SK-N-DZ (cell line): Measurements from ENCODE around the gene NTM.

ENCODE experiments used
- DNase-seq: peaks from one replicate; pipeline ENCODE4 v3.0.0-alpha.2; 2015; ENCODE audit warnings: low spot score

Gene NTM

DNA sequence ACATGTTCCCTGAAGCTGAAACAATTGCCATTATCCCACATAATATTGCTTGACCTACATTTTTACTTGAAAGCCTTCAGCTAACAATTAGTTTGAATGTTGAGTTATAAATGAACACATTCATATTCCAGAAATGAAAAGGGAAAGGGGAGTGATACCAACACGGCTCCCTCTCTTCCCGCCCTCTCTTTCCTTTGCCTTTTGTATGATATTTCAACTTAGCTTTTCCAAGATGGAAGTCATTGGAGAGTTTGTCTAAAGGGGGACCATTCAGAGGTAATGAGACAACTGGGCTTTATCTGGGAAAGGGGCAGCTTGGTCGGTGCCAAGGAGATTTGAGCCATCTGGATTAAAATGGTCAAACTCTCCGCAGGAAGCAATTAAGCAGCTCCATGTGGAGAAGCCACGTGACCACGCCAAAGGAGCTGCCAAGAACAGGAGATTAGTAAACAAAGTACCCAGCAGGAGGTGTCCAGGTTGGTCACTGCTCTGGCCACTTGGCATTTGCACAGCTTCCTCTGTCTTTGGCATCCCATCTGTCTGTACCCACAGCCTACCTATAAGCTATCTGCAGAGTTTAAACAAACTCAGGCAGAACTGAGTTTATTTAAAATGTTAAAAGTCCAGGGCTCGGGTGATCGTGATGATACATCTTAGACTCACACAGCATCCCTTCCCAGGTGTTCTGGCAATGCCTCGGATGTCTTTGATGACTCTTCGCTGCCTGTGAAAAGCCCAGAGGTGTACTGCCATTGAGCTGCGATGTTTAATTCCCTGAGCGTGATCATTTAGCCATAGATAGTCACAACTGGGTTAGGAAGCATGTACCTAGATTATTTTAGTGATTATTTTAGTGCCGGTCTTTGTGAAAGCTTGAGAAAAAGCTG, 735.9 kb downstream of the NTM start:
- no peak for DNase-seq

DNA sequence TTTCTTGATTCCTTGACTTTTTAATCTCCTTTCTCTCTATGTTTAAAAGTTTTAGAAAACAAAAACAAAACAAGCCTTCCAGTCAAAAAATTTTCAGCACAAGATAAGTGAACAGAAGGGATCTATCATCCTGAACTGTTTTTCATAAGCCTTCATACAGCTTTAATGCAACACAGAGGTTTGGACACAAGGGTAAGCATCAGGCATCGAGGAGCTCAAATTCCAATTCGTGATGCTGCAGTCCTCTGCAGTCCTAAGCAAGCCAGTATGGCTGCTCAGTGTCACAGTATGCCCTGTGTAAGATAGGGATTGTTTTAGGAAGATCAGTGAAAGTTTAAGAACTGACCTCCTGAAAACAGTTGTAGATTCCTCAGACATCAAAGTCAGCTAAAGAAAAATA, 740.9 kb downstream of the NTM start:
- no peak for DNase-seq

DNA sequence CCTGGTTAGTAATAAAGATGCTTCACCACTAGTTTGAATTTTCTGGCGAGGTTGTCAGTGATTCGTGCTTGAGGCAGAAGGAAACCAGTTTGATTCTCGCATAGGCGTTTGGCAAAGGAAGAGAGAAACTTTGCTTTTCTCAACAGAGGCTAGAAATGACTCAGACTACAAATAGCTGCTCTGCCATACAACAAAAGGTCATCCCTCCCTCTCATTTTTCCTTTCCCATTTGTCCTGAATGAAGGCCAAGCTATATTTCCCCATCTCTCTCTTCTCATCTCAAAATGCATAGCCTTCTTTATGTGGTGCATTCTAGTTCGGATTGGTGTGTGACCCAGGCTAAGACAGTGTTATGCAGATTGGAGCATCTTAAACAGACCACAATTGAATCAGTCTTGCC, 741.4 kb downstream of the NTM start:
- DNase-seq, result no peak

DNA sequence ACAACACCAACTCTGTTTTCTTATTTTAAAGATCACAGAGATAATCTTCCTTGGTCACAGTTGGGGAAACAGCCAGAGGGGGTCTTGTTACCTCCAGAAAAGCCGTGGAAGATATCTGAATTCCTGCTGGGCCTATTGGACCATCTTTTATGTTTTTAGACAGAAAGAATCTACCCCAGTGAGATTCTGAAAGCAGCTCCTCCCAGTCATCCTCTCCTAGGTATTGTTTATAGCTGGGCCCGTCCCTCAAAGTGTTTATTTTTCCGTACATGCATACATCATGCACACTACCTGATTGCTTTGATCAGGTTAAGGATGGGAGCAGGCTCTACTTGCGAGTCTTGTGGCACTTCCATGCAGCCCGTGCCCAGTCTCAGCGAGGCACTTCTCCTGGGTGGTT, 742.4 kb downstream of the NTM start:
- DNase-seq, result no peak

DNA sequence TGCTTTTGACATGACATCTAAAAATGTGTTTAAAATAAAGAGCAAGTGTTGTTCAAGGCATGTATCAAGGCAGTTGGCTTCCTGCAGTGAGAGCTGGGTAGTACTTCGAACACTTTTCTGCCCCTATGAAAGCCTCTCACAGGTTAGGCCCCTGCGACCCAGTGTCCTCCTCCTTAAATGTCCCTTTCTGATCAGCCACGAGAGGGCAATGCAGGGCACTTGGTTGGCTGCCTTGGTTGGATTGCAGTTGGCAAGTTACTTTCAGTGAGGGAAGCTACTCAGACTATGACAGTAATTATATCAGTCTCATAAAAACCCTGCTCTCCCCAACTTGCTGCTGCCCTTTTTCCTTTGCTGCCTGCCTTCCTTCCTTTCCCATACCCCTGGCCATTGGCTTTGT, 743.8 kb downstream of the NTM start:
- no peak for DNase-seq

DNA sequence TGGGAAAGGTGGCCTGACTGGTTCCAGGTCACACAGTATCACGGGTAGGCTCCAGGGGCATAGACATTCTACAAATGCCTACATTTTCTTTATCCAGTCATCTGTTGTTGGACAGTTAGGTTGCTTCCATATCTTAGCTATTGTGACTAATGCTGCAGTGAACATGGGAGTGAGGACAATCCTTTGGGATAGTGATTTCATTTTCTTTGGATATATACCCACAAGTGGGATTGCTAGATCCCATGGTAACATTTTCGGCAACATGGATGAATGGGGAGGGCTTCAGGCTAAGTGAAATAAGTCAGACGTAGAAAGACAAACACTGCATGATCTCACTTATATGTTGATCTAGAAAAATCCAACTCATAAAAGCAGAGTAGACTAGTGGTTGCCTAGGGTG, 744.3 kb downstream of the NTM start:
- DNase-seq, result no peak

DNA sequence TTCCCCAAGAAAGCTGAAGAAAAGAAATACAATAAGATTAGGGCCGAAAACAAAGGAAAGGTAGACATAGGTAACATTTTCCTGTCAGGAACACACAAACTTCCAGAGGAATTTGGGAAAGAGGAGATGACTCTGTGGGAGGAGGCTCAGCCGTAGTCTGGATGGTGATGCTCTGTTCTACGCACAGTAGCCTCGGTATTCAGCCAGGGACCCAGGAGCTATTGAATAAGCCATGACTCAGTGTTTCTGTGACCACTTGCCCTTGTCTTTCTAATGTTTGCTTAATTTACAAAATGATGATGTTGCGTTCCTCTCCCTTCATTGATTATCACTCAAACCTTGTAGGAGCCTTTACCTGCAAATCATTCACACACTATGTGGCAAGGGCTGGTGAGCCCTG, 745.0 kb downstream of the NTM start:
- DNase-seq, result no peak

DNA sequence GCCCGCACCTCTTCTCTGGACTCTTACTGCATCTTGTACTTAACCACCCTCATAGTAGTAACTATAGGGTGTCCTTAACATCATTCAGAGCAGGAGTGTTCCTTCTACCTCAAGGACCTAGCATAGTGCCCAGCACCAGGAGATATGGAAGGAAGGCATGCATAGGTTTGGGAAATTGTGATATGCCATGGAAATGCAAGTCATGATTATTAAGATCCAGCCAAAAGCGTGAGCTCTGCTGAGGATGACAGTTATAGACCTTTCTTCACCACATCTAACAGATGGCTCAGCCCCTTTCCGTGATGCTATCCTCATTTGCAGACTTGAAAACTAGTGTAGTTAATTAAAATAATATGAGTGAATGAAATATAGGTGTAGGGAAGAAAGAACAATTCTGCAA, 746.1 kb downstream of the NTM start:
- DNase-seq, result no peak

DNA sequence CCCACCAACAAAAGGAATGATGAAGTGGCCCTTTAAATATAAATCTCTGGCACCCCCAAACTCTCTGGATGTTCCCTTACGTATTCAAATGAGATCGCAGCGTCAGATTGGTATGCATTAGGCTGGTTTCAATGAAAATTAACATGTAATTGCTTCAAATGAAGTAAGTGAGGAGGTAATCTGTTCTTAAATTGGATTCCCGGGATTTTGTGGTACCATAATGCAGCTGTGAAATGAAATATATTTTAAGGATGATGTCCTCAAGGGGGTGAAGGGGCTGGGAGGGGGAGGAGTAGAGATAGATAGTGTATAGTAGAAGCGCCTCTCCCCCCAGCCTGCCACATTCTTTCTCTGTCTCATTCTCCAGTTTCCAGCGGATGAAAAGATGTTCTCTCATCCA, 748.2 kb downstream of the NTM start:
- no peak for DNase-seq

DNA sequence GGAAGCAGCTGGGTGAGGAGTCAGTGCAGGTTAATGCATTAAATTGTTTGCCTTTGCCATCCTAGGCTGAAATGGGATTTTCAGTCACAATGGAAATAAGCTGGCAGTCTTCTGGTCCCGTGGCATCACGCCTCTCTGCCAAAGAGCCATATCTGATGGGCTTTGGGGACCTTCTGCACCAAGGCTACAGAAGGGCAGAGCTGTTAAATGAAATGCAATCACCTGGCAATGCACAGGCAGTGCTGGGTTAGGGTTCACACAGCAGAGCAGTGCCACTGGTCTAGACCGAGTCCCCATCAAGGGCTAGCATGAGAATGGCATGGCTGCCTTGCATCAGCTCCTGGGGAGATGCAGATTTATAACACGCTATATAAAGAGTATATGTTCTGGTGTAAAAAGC, 749.2 kb downstream of the NTM start:
- no peak for DNase-seq

DNA sequence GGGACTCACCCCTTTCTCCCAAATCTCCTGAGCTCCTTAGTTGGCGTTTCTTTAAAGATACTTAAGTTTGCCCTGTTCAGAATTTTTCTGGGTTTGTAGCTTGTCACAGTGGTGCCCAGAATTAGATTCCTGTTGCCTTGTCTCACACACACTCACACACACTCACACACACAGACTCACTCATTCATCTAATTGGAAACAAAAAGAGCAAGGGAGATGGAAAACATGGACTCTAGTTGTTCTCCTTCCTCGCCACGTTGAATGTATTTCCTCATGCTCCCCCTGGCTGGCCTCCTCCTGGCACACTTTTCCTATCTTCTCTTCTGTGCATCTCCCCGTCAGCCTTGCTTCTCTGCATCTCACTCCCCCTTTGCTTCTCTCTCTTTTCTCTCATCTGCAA, 752.3 kb downstream of the NTM start:
- no peak for DNase-seq

DNA sequence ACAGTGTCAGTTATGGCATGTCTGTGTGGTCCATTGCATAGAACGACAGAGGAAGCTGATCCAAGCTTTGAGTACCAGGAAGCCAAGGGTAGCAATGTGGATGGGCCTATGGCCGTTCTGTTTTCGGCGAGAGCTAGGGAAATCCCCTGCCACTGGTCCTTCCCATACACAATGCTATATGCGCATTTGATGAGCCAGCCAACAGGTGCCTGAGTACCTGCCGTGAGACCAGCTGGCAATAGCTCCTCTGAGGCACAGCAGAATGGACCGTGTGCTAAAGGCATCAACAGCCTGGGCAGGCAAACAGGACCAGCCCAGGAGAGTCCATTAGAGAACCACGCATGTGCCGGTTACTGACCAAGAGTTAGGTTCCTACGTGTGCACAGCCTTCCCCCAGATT, 753.0 kb downstream of the NTM start:
- no peak for DNase-seq

DNA sequence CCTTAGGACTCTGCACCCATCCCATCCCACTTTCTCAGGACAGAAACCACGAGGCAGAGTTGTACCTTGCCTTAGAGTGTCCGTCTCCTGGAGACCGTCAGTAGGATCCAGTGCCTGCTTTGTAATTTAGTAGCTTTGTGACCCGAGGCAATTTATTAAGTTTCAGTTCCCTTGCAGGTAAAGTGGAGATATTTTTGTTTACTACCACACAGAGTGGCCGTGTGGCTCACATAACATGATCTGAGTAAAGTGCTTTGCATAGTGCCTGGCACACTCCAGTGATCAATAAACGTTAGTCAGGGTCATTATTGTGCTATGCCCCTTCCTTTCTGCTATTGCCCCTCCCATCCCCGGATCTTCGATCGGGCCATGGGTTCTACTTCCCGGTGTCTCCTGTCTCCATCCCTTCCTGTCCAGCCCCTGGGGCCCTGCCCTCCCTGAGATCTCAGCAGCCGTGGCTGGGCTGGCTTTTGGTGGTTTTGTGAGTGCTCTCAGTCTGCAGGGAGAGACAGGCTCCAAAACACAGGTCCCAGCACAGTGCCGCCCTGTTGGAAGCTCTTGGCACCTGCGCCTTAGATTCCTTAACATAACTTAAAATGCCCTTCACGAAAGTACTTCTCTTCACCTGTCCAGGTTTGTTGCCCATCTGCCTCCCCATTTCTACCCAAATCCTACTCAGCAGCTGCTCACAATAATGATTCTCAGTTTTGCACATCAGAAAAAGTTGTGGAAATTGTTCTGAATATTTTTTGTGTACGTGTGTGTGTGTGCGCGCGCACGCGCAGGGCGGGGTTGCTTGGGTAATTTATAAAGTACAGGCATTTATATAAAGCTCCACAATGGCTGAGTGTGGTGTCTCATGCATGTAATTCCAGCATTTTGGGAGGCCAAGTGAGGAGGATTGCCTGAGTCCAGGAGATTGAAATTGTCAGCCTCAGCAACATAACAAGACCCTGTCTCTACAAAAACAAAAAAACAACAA, 753.7 kb downstream of the NTM start:
- DNase-seq, result no peak

DNA sequence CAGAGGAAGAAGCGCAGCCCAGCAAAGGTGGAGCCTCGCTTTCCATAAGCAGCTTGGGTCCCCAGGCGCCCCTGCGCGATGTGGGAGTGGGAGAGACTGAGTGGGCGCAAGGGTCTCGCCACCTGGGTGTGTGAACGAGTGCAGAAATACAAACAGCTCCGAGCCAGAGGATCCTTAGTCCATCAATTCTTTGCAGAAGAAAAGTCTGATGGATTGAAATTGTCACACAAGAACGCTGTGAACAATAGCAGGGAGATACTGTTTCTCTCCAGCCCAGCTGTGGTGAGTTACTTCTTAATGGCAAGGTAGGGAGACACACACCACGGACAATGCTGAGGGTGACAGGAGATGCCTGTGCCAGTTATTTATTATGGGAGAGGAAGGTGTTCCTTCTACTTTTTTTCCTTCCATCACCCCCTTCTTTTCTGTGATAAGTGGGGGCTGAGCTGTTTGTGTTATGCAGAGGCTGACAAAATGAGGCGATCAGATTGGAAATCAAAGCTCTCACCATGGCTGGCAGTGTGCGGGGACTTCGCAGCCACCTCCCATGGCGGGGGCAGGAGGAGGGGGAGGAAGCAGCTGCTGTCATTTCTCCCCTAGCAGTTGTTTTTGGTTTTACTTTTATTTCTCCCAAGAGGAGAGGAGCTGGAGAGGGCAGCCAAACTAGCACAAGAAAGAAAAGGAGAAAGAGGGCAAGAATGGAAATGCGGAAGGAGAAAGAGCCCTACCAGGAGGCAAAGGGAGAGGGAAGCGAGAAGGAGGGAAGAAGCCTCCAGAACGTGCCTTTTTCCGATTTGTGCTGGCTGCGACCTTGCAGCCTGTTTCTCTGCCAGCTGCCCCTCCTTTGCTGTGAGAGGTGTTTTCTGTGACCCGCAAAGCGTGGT, 755.8 kb downstream of the NTM start:
- DNase-seq, result no peak

DNA sequence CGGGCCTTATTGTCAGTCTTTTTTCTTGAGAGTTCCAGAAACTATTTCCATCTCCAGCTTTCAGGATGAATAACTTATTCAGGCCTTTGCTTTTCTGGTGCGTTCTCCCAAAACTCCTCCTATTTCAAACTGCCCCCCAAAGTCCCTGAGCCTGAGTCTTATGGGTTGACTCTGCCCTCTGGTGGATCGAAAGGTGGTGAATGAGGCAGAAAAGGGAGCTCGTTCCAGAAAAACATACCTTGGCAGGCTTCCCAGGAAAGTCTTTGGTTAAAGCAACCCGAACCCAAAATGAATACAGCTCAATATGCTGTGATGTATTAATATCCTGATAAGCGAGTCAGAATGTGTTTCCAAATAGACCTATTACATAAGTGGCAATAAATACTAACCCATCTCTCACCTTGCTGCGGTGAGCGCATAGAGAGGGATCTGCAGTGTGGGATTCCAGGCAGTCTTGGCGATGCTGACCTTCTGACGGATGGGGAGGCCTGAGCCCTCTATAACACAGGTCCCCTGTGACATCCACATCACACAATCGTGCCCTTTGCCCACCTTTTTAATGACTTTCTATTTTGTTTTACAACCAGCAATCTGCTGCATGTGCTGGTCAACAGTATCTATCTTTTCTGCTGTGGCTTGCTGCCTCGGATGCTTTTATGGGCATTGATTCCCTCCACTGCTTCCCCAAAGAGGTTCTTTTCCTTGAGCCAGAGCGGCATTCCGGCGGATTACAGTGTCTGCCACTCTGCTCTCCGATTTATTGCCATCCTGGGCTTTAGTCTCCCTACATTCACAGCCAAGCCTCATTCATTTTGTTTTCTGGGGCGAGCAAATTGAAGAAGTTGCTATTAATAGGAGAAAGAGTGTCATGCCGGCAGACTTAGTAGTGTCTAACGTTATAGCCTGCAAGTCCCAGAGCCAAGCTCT, 756.8 kb downstream of the NTM start:
- no peak for DNase-seq

DNA sequence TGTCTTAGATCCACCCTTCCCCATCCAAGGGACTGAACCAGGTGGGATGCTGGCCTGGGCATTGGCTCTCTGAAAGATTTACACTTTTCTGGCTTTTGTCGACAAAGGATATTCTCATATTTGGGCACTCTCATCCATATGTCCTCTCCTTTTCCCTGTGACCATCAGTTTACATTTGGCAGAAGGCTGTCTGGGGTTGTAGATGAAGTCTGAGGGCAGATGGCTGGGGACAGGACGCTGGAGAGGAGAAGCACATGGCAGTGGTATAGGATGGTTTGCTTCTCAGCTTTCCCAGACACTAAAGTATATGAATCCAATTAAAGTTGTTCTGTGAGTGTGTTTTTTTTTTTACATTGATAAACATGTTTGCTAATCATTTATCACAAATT, 757.5 kb downstream of the NTM start:
- no peak for DNase-seq

DNA sequence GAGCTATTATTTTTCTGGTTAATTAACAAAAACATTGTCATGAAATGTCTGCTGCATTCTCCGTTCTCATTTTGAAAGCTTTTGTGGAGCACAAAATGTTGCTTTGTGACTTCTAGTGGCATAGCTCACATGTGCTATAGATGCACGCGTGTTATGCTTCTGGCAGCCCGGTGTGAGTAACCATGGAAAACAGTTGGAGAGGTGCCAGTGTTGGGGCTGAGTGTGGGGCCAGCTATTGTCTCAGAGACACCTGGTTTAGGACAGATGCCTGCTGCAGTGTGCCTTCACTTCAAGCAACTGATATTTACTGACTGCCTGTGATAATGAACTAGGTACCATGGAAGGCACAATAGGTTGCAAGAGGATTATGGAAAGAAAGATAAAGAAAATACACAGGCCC, 760.6 kb downstream of the NTM start:
- DNase-seq, result no peak

DNA sequence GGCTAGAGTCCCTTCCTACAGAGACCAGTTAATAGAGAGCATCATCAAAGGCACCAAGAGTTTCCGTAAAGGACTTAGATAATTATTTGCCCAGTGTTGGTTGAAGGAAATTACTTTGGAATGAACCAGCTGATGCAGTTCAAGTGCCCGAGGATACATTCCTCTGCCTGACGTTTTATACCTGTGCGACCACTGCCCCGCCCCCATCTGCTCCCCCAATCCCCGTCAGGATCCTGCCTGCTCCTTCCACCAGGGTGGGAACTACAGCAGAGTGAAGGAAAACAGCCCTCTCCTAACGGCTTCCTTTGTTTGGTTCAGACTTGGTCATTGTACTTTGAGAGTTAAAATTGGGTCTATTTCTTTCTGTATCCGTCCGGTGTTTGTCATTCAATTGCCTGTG, 761.5 kb downstream of the NTM start:
- DNase-seq, result no peak

DNA sequence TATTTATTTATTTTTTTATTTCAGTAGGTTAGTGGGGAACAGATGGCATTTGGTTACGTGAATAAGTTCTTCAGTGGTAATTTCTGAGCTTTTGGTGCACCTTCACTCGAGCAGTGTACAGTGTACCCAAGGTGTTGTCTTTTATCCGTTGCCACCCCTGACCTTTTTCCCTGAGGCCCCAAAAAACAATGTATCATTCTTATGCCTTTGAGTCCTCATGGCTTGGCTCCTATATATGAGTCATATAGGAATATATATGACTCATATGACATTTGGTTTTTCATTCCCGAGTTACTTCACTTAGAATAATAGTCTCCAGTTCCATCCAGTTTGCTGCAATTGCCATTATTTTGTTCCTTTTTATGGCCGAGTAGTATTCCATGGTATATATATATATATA, 763.9 kb downstream of the NTM start:
- DNase-seq, result no peak

DNA sequence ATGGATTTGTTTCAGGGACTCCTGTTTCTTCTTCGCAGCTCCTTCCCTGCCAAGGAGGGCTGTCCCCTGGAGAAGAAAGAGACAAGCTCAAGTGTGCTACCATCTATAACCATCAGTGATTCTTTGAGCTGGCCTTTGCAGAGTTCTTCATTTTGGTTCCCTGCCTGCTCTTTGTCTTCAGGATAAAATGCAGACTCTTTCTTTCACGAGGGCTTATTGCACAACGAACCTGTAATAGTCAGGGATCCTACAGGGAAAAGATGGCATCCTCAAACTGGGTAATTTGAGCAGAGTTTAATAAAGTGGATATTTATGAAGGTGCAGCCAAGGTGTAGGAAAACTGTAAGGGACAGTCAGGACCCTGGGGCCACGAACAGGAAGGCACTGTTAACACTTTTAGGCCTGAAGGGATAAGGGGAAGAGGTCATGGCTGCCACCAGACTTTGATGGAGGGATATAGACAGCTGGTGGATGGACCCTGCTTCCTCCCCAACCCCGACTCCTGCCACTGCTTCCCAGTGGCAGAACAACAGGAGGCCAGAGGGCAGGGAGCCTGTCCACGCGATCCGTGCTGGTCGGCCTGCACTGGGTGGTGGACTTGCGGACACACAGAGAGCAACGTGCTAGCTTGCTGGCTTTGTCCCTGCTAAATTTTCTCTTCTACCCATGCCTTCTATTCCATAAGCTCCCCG, 767.0 kb downstream of the NTM start:
- no peak for DNase-seq
